GM19239 (cell line): ENCODE results near the gene BLCAP.
"Not testable (repeated sequence)": the region's sequence is repeated elsewhere in the genome, so short reads cannot be mapped to it uniquely, and the experiment has no call there.

Source experiments
- DNase-seq: peaks from one replicate; pipeline ENCODE4 v3.0.0; 2011; ENCODE audit warnings: low spot score; ENCODE audit not compliant: insufficient read length
- FAIRE-seq: peaks from 2 replicates; lab custom pipeline; 2011; peaks lifted over from hg19 to GRCh38; lab: Jason Lieb, UNC

BLCAP gene

GRCh38 chr20:37558779-37559178 is 31.1 kb upstream of the BLCAP start:
- FAIRE-seq: no peak
- no peak for DNase-seq

GRCh38 chr20:37558306-37558705 is 30.6 kb upstream of the BLCAP start:
- DNase-seq (no peak), FAIRE-seq (no peak)

GRCh38 chr20:37556538-37556937 is 28.9 kb upstream of the BLCAP start:
- FAIRE-seq: no peak
- no peak for DNase-seq

GRCh38 chr20:37554721-37555298 is 27.1 kb upstream of the BLCAP start:
- not testable (repeated sequence) for FAIRE-seq, DNase-seq

DNA sequence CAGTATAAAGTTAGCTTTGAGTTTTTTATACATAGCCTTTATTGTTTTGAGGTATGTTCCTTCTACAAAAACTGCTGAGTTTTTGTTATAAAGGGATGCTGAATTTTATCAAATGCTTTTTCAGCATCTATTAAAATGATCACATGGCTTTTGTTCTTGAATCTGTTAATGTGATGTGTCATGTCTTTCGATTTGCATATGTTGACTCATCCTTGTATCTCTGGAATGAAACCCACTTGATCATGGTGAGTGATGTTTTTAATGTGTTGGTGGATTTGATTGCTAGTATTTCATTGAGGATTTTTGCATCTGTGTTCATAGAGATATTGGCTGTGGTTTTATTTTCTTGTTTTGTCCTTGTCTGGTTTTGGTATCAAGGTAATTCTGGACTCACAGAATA is 24.7 kb upstream of the BLCAP start:
- FAIRE-seq (no peak), DNase-seq (no peak)

- not testable (repeated sequence) for DNase-seq, FAIRE-seq
Observed at GRCh38 chr20:37551660-37552059, 24.0 kb upstream of the BLCAP start.

- not testable (repeated sequence) for FAIRE-seq, DNase-seq
Observed at GRCh38 chr20:37550101-37550920, 22.6 kb upstream of the BLCAP start.

GRCh38 chr20:37547912-37548311 is 20.2 kb upstream of the BLCAP start:
- DNase-seq: no peak
- FAIRE-seq: no peak

- FAIRE-seq: no peak
- DNase-seq: no peak
Observed at GRCh38 chr20:37545516-37545915, 17.8 kb upstream of the BLCAP start.

- FAIRE-seq (no peak), DNase-seq (no peak)
Observed at GRCh38 chr20:37544386-37544785, 16.7 kb upstream of the BLCAP start.

- FAIRE-seq (no peak), DNase-seq (no peak)
Observed at GRCh38 chr20:37543828-37544227, 16.2 kb upstream of the BLCAP start.

GRCh38 chr20:37542281-37542680 is 14.6 kb upstream of the BLCAP start:
- FAIRE-seq (no peak), DNase-seq (no peak)

DNA sequence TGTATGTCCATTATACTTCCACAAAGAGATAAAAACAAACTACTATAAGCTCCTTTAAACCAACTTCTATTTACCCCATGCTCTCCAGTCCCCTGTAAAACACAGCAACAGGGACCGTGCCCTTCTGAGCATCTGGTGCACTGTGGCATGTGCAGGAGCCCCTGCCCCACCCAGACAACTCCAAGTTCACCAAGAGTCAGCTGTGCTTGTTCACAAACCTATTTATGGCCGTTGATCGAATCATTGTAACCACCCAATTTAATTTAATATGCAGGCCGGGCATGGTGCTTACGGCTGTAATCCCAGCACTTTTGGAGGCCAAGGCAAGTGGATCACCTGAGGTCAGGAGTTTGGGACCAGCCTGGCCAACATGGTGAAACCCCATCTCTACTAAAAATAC is 13.7 kb upstream of the BLCAP start:
- no peak for FAIRE-seq
- DNase-seq: no peak

GRCh38 chr20:37540838-37541237 is 13.2 kb upstream of the BLCAP start:
- DNase-seq: not testable (repeated sequence)

GRCh38 chr20:37540001-37540400 is 12.3 kb upstream of the BLCAP start:
- DNase-seq (no peak), FAIRE-seq (no peak)

More at GRCh38 chr20:37540838-37541237, 13.2 kb upstream of the BLCAP start:
- not testable (repeated sequence) for FAIRE-seq

DNA sequence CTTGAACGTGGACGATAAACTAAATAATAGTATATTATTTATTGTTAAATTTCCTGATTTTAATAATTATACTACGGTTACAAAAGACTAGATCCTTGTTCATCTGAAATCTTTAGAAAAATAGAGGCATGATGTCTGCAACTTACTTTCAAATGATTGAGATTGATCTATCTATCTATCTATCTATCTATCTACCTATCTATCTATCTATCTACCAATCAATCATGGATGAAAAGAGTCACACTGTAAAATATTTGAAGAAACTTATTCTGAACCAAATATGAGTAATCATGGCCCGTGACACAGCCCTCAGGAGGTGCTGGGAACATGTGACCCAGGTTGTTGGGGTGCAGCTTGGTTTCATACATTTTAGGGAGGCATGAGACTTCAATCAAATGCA is 11.7 kb upstream of the BLCAP start:
- no peak for FAIRE-seq

DNA sequence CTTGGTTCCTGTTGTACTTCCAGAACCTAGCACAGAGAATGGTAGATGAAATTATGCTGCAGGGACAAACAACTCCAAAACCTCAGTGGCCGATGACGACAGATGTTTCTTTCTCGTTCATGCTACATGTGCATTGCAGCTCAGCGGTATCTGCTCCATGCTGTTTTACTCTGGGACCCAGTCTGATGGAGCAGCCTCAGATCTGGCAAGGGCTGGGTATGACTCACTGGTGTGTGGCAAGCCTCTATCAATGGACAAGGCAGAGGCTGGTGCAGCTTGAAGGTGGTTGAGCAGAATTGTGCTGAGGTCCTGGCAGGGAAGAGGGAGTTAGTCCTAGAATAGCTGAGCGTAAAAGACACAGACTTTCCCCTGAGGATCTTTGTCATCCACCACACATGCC is 10.3 kb upstream of the BLCAP start:
- FAIRE-seq (no peak), DNase-seq (no peak)

More for the DNA sequence above, 11.7 kb upstream of the BLCAP start:
- no peak for DNase-seq

DNA sequence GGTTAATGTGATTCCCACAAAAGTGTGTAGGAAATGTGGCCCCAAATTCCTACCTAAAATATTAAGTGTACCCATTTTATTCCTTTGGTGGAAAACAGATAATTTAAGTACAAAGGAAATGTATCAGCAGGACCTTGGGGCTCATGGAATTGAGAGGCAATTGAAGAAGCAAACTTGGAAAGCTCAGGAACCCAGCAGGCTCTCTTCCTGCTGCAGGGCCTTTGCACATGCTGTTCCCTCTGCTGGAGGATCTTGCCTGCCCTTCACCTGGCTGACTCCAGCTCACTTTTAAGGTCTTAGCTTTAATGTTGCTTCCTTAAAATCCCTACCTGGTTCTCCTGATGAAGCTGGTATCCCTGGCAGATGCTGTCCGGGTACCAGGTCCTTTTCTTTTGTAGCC is 9.8 kb upstream of the BLCAP start:
- DNase-seq (no peak), FAIRE-seq (no peak)

GRCh38 chr20:37535443-37536132 is 7.9 kb upstream of the BLCAP start:
- FAIRE-seq (no peak), DNase-seq (no peak)

GRCh38 chr20:37534401-37535157 is 6.9 kb upstream of the BLCAP start:
- FAIRE-seq (peak; percentile 96), DNase-seq (no peak)
